GM19452 (cell line): Measurements from ENCODE around the gene ZNF436.
A peak's percentile ranks its signal among the peaks of the same experiment; 100 is the strongest.
"Not testable (repeated sequence)": the region's sequence is repeated elsewhere in the genome, so short reads cannot be mapped to it uniquely, and the experiment has no call there.

Experiments used
- ATAC-seq: cut with Tn5 transposase; IDR thresholded peaks from one replicate; pipeline ENCODE4 v1.9.1; 2021; ENCODE audit not compliant: unreplicated experiment

The ZNF436 gene

DNA sequence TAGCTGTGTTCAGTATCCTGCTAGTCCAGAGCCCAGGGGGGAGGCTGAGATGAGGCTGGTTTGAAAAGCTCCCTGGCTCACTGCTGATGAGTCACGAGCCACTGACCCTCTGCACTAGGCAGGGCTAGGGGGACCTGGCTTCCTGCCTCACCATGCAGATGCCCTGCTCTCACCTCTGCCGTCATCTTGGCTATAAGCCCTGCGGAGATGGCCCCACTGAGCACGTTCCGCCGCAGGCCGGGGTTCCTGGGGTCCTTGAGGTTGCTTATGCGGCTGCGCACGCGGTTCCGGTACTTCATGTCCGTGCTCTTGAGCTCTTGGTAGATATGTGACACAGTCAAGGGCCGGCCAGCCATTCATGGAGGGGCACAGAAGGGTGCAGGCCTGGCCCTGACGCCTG is 24.1 kb upstream of the ZNF436 start:
- ATAC-seq = no peak

DNA sequence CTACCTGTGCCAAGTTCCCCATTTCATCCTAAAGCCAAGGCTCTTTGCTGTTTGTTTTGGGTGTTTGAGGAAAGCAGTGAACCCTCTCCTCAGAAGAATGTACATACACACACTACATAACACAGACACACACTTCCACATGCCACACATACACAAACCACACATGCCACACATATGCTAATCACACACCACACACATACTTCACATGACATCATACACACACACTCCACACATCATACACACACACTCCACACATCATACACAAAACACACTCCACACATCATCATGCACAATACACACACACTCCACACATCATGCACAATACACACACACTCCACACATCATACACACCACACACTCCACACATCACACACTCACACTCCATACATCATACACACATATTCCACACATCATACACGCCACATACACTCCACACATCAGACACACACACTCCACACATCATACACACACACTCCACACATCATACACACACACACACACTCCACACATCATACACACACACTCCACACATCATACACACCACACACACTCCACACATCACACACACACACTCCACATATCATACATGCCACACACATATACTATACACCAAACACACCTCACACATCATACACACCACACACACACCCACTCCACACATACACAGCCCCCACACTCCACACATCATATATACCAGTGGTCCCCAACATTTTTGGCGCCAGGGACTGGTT is 22.7 kb upstream of the ZNF436 start:
- ATAC-seq = no peak

DNA sequence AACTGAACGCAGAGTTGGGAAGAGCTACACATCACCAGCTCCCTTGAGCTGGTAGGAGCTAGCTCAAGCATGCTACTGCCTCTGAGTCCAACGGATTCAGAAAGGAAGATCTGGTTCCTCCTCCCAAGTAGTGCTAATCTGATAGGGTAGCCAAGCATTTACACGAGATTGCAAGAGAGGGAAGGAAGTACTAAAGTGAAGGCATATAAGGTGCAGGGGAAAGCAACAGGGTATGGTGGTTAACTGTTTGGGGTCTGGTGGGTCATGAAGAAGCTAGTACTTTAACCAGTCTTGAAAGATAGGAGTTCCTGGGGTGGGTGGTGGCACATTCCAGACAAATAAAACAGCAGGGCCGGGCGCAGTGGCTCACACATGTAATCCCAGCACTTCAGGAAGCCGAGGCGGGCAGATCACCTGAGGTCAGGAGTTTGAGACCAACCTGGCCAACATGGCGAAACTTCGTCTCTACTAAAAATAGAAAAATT is 20.2 kb upstream of the ZNF436 start:
- ATAC-seq = no peak

DNA sequence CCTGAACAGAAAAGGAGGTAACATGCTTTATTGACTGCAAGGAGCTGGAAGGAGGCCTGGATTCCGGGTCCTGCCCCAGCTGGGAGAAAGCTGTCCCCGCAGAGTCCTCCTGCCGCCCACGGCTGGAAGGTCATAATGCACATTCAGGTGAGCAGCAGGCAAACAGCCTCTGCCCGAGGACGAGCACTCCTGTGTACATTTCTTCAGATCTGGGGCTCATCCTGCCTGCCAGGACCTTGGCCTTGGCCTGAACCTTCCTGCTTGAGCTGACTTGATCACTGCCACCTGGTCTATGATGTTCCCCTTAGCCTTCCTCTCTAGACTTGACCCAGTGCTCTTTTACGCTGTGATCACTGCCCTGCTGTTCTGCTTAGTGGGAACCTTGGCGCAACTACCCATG is 17.9 kb upstream of the ZNF436 start:
- no peak for ATAC-seq

DNA sequence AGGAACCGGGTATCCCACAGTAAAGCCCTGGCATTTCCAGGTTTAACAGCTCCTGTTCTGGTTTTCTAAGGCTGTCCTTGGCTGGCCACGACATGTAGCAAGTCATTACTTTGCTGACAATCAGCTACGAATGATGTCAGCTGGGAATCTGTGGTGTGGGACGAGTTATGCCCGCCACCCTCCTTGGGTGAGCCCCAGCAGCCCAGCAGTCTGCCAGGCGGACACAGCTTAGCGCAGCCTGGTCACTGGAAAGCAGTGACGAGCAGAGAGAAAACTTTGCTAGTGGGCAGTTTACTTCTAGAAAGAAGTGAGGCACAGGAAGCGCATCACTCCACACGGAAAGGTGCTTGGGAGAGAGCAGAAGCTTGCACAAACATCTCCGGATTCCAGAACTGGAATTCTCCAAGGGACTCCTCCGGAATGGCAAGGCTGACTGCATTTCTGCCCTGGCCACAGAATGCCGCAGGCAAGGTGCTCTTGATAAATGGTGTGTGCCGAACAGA is 15.5 kb upstream of the ZNF436 start:
- ATAC-seq = no peak

DNA sequence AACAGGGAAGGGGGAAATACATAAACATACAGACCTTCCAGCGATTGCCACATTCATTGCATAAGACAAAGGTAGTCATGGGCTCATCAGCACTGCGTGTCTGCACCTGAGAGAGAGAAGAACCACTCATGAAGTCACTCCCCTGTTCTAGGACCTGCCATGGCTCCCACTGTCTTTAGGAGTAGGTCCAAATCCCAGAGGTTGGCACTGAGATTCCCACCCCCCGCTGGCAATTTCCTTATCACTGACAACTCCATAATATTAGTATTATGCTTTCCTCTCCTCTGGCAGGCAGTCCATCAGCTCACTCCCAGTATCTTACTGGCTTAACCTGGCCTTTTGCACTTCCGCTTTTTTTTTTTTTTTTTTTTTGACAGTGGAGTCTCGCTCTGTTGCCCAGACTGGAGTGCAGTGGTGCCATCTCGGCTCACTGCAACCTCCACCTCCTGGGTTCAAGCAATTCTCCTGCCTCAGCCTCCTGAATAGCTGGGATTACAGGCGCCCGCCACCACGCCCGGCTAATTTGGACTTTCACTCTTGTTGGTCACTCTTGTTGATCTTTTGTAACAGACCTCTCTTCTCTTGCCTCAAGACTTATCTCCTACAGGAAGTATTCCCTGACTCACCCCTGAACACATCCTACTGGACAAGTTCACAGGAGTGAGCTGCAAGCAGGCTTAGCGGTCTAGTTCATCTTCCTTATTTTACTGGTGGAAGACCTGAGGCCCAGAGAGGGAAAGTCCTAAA is 14.8 kb upstream of the ZNF436 start:
- ATAC-seq = no peak

DNA sequence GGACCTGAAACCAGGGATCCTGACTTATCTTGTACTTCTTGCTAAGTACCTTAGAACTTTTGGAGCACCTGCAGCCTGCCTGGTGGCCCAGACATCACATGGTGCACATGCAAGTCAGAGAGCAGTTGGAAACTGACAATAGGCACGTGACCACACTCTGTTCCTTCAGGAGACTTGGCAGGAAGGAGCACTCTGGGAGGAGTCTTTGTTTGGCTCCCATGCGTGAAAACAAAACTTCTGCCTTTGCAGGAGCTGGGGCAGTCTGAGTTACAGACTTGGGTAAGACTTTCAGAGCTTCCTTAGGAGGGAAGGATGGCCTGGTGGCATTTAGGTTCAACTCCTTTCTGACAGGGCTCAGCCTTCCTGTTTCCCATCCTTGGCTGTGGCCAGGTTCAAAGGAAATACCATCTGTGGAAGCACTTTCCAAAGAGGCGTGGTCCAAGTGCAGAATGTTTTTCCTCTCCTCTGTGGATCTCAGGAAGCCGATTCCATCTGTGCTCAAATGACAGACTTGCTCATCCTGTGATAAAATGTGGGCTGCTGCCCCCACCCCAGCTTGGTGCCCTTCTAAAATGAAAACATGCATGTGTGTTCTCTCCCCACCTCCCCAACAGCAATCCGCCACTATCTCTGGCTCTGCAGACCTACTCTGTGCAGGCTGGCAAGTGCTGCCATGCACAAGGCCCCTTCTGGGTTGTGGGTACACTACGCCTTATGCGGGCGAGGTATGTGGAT is 14.1 kb upstream of the ZNF436 start:
- ATAC-seq = no peak

DNA sequence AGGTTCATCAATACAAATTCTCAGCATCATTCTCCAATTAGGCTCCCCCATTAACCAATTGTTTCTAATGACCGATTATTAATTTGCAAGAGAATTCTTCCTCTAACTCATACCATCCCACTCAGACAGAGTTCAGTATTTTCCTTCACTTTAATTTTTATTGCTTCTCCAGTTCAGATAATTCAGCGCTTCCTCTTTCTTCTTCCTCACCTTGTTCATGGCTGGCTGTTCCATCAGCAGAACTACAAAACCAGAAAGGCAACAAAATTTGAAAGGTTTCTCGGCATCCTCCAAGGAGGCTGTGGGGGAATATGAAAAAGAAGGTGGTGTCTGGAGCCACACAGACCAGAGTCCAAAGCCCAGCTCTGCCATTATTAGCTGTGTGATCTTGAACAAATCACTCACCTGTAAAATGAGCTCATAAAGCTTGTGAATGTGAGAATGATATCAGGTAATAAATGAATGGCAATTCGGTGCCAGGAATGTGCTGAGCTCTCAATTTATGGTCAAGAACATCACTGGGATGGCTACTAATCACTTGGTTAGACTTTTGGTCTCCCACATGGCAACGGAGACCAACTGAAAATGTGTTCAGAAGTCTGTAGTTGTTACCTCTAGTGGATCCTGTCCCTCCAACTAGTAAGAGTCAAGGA is 11.7 kb upstream of the ZNF436 start:
- no peak for ATAC-seq

DNA sequence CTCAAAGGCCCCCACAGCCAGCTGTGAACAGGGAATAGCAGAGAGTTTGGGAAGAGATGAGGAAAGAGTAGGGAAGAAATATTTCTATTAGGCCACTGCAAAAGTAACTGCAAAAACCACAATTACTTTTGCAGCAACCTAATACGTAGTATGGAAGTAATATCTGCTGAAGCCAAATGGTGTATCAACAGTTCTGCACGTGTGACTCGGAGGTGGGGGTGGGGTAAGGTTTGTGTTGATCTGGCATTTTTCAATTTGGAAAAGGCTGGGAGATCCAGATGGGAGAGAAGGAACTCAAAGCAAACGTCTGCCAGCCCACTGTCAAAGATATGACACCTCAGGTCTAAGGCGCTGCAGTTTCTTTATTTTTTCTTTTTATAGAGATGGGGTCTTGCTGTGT is 11.1 kb upstream of the ZNF436 start:
- no peak for ATAC-seq

DNA sequence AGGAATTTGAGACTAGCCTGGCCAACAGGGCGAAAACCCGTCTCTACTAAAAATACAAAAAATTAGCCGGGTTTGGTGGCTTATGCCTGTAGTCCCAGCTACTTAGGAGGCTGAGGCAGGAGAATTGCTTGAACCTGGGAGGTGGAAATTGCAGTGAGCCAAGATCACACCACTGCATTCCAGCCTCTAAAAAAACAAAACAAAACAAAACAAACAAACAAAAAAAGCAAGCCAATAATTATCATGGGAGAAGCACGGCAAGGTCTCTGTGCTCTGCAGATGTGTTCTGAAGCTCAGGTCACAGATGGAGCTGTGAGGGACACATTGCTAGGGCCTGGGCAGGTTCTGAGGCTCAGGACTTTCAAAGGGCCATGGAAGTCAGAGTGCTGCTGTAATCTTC is 10.6 kb upstream of the ZNF436 start:
- ATAC-seq = not testable (repeated sequence)

DNA sequence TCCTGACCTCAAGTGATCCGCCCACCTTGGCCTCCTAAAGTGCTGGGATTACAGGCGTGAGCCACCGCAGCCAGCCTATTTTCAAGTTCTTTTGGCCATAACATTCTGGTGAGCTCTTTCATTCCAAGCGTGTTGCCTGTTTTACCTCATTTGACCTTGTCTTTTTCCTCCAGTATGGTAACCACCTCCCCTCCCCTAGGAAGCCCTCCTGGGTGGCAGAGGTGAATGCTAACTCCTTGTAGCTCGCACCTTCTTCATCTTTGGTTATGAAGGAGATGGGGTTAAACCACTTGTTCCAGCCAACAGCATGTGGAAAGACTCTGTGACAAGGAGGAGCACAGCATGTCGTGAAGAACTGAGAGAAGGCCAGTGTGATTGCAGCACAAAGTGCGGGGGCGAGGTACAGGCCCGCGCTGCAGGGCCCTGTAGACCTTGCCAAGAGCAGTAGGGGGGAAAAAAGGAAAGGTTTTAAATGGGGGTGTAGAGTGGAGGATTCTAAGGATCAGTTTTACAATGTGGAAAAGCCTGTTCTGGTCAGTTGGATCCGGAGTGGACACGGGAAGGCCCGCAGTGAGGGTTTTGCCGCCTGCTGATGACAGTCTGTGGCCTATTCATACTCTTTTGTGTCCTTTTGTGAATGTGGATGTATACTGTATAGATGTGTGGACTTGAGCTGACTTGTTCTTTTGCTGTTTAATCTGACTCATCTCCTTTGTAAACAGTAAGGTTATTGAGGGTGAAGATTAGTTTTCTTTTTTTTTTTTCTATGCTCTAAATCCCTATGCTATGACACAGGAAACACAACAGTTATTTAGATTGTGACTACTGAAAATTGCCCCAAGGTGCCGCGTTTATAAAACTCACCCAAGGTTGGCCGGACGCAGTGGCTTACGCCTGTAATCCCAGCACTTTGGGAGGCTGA is 7.5 kb upstream of the ZNF436 start:
- no peak for ATAC-seq

DNA sequence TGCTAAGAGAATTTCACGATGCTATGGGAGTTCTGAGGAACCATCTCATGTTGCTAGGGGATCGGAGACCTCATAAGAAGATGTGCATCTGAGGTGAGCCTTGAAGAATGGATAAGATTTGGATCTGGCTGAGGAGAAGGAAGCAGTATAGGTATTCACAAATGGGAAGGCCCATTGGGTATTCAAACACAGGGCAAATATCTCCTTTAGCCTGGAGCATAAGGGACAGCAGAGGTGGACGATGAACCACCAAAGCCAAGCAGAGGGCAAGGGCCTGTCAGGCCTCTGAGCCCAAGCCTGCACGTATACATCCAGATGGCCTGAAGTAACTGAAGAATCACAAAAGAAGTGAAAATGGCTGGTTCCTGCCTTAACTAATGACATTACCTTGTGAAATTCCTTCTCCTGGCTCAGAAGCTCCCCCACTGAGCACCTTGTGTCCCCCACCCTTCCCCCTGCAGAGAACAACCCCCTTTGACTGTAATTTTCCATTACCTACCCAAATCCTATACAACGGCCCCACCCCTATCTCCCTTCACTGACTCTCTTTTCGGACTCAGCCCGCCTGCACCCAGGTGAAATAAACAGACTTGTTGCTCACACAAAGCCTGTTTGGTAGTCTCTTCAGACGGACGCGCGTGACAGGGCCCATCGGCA is 4.6 kb upstream of the ZNF436 start:
- not testable (repeated sequence) for ATAC-seq

DNA sequence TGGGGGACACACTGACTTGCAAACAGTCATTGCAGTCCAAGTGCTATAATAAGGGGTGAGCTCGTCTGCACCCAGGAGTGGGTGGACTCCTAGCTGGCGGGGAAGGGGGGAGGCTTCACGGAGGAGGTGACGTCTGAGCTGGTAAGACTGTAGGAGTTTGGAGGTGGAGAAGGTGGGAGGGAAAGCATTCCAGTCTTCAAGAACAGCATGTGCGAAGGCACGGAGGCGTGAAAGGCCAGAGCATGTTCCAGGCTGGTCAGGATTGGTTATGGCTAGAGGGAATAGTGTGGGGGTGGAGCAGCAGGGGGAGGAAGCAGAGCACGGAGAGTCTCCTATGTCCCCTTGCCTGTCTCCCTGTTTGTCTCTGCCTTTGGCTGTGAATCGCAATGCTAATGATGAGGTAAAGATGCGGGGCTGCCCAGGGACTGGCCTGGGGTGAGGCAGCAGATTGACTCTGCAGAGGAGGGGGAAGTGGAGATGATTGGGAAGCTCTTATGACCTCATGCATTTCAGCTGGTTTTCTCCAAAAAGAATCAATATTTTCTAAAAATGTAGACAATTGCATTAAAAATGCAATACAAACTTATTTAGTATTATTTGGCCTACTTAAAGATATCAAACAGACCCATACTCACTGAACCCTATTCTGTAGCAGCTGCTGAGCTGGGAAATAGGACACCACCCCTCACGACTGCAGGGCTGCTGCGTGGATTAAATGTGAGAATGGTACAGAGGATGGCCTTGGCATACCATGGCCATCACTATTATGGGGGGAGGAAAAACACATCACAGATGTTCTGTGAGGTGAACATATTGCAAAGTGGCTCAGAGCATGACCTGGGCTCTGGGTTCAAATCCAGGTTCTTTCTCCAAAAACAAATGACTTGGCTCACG is 2.6 kb upstream of the ZNF436 start:
- ATAC-seq = no peak

DNA sequence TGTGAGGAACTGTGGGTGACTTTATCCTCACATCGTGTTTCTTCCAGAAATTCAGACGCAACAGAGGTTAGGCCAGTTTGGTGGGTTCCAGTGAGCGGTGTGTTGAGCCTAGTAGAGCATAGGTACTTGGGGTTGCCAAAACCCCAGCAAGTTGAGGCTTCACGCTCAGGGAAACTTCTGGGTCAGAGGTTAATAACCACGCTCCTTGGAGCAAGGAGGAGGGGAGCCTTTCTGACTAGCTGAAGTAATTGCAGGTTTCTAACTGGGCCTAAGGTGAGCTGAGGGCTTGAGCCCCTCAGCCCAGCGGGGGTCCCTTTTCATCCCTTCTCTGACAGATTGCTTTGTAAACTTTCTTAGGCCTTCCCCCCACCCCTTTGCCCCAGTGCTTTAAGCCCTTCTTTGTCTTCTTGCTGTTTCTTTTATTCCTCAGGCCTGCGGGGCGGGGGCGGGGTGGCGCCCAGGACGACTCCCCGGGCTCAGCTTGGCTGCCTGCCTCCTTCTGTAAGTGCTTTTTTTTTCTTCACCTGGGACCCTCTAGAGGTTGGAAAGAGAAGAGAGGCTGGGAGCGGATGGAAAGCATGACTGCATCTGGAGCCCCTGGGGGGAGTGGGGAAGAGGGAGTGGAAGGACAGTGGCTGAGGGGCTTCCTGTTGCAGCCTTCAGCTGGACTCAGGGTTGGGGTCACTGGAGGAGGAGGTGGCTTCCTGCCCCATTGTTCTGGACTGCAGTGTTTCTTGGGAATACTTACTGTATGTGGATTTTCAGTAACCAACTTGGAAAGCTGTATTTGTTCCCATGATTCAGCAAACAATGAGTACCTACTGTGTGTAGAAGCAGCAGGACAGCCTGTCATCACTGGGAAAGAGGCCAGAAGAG is 1.3 kb upstream of the ZNF436 start:
- no peak for ATAC-seq

DNA sequence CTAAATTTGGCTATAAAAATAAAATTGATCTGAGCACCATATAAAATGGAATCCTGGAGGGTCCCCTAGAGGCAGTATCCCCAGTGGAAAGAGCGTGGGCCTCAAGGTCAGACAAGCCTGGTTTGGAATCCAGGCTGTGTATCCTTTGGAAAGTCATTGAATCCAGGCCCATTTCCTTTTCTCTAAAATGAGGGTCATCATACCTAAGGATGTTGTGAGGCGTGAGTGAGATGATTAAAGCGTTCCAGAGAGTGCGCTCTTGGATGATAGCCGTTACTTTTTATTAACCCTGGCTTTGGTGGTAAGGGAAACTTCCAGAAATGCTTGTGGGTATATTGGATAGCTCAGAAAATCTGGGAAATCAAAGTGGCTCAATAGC is 683 bp upstream of the ZNF436 start:
- no peak for ATAC-seq

DNA sequence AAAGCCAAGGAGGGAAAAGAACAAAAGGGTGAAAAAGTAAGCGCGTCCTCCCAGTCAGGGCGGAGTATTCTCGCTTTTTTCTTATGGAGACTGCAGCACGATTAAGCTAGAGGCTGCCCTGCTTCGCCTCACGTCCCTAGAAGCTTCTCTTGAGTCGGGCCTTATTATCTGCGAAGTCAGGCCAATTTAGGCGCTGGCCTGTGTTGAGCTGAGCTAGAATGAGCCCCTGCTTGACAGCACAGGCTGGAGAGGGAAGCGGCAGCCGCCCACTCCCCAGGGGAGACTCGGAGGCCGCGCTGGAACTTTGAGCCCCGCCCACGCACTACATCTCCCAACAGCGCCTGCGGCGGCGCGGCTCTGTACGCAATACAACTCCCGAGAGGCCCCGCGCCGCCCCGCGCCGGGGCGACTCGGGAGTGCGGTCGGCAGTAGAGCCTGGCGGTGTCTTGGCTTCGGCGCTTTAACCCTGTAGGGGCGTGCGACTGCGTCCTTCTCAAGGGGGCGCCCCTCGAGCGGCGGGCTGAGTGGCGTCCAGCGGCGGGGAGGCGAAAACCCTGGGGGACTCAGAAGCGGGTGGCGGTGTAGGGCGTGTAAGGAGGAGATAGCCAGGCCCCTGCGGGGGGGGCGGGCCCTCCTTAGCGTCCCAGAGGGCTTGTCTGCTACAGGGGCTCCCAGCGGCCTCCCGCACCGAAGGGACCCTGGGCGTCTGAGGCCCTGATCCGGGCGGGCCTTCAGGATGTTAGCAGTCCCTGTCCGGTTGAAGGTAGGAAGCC is 888 bp downstream of the ZNF436 start:
- peak; percentile 73 for ATAC-seq
